ENCODE data around the gene ATP6V1B1.

- no peak for TF ChIP-seq CTCF (IDR thresholded peaks at IDR 0.05)
- TF ChIP-seq POLR2A (IDR thresholded peaks at IDR 0.05): no peak
Measured at GRCh38 chr2:70889716-70890037, 46.0 kb upstream of the ATP6V1B1 start.
